HG03139 (cell line): ENCODE results near the gene MTHFR.

Experiments
- ATAC-seq: cut with Tn5 transposase; IDR thresholded peaks from one replicate; pipeline ENCODE4 v1.9.1; 2021; ENCODE audit not compliant: unreplicated experiment

The MTHFR gene

DNA sequence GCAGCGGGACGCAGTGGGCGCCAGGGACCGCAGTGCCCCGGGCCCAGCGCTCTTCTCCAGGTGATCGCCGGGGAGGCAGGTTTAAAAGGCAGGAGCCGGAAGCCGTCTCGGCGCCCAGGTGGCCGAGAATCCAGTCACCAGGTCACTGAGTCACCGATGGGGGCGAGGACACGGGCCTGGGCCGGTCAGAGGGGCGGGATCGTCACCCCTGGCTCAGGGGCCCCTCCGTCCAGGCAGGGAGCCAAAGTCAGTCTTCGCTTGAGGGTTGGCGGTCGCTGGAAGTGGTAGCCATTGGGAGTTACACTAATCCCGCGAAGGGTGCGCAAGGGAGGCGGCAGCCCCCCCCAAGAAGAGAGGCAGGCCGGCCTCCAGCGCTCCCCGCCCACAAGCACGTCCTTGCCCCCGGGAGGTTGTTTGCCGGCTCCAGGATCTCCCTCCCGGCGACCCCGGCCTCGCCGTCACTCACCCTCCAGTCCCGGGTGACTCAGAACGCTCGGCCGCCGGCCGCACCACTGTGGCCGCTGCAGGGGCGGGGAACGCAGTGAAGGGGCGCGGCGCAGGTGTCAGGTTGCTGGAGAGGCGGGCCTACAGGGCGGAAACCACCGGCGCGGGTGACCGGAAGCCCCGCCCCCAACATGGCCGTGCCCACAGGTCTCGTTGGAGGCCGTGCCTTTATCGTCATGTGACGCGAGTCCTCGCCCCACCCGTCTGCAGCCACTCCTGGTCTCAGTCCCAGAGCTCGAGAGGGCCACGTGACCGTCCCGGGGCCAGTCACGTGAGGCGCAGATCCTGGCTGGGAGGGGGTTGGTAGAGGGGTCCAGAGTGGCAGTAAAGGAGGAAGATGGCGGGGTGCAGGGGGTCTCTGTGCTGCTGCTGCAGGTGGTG lies at the start of gene MTHFR, which contains the start of gene CLCN6:
MTHFR (minus strand) TSS at position 543 of the 885 bp plus-strand sequence. CDS start 2,848 bp downstream, outside the sequence.
CLCN6 (plus strand) TSS at position 770 of the 885 bp plus-strand sequence; CDS start at position 842, 72 bp downstream.
- ATAC-seq: peak; percentile 76

DNA sequence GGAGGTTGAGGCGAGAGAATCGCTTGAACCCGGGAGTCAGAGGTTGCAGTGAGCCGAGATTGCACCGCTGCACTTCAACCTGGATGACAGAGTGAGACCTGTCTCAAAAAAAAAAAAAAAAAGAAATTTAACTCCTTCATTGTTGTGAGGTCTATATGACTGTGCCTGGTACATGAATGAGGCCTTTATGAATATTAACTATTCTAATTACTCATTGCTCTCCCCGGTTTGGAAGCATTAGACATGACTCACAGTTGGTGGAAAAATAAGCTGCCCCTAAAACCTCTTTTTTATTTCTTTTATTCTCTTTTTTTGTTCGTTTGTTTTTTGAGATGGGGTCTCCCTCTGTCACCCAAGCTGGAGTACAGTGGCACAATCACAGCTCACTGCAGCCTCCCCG lies 49.7 kb upstream of the MTHFR start:
- no peak for ATAC-seq

DNA sequence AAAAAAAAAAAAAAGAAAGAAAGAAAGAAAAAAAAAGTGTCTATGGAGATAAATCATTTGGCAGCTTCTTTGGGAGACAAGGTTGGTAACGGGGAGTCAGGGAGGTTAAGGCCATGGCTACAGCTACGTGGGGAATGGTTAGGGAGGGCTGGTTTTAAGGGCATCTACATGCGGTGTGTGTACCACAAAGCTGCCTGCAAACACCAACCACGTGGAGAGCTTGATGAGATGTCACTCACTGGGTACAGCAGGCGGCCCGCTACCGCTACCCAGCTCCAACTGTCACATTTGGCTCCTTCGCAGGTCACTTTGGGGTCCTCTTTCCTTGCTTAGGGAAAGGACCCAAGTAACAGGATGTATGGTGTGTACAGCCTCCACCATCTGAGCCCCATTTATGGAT lies 48.8 kb upstream of the MTHFR start:
- ATAC-seq: no peak

DNA sequence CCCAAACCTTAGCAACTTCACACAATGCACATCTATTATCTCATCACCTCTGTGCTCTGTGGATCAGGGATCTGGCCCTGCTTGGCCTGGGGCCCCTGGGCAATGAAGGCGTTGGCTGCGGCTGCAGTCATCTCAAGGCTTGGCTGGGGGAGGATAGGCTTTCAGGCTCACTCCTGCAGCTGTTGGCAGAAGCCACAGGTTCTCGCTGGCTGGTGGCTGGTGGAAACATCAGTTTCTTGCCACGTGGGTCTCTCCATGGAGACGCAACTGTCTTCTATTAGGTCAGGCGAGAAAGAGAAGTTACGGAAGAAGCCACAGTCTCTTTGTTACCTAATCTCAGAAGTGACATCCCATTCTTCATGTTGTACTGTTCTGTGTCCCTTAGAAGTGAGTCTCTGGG lies 45.4 kb upstream of the MTHFR start:
- no peak for ATAC-seq

DNA sequence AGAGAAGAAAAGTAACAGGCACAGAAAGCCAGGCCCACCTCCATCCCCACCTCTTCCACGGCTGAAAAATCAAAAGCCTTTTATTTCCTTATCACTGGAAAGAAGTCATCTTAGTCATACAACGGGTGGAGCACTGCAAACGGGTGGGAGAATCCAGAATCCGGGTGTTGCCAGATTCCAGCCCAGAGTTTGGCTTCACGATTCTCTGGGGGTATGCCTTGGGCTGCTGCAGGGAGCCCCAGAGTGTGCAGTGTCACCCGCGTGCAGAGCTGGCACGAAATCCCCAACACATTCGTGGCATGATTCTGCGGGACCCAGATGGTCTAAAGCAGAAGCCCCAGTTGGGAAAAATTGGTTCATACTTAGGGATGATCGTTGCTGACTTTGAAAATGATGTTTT lies 44.4 kb upstream of the MTHFR start:
- ATAC-seq: no peak

DNA sequence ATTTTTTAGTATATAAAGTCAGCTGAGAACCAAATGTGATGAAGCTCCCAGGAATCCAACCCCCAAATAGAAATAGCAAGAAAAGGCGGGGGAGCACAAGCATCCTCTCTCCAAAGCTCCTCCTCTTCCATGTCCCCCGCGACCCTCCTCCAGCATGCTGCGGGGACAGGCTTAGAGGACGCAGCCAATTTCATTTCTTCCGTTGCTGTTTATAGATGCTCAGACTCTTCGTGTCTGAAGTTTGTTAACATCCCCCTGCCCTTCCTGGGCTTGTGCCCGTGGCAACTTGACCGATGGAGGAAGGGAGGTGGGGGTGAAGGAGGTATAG lies 42.6 kb upstream of the MTHFR start:
- ATAC-seq: no peak

DNA sequence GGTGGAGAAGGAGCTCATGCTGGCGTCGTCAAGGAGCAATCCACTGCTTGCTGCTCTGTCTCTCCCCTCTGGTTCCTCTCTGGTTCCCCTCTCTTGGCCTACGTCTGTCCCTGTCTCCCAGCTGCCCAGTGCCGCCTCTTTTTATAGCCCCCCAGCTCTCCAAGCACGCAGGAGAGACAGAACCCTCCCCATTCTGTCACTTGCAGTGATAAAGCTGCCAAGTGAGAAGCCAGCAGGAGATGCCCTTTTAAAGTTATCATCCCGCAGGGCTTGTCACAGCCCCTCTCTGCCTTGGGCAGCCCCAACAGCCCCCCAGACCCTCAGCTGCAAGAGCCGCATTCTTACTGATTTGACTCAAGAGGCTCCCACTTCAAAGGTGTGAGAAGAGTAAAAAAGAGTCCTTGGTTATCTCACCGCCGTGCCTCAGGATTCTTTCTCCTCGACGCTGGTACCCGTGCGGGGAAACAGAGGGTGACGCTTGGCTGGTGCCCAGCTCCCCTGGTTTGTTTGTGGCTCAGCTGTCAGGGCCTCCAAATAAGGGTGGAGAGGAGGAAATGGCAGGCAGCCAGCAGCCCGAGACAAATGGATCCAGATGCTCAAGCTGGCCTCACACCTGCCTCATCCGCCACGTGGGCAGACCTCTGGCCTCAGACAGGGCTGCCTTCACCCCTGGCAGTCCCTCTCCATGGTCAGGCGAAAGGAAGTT lies 42.1 kb upstream of the MTHFR start, which contains the start of gene NPPA:
NPPA (minus strand) TSS at position 117 of the 706 bp plus-strand sequence; CDS start at position 18, 99 bp downstream.
- no peak for ATAC-seq

DNA sequence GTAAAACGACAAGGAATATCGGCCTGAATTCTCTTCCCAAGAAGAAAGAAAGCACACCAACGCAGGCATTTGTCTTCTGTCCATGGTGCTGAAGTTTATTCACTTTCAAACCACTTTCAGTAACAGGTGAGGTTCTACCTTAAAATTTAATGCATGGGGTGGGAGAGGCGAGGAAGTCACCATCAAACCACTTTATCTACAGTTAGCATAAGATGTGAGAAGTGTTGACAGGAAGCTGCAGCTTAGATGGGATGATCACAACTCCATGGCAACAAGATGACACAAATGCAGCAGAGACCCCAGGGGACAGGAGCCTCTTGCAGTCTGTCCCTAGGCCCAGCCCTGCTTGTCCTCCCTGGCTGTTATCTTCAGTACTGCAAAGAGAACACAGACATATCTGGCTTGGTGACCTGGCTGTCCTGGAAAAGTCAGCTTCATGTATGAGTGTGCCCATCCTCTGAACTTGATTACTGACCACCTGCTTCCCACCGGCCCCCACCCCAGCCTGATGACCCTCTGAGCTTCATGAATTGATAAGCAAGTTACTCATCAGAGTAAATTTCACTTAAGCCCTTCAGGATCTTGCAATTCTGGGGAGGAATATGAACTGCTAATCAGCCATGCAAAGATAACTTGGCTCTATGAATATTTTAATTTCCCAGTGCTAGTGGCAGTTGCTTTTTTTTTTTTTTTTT lies 40.0 kb upstream of the MTHFR start:
- no peak for ATAC-seq

DNA sequence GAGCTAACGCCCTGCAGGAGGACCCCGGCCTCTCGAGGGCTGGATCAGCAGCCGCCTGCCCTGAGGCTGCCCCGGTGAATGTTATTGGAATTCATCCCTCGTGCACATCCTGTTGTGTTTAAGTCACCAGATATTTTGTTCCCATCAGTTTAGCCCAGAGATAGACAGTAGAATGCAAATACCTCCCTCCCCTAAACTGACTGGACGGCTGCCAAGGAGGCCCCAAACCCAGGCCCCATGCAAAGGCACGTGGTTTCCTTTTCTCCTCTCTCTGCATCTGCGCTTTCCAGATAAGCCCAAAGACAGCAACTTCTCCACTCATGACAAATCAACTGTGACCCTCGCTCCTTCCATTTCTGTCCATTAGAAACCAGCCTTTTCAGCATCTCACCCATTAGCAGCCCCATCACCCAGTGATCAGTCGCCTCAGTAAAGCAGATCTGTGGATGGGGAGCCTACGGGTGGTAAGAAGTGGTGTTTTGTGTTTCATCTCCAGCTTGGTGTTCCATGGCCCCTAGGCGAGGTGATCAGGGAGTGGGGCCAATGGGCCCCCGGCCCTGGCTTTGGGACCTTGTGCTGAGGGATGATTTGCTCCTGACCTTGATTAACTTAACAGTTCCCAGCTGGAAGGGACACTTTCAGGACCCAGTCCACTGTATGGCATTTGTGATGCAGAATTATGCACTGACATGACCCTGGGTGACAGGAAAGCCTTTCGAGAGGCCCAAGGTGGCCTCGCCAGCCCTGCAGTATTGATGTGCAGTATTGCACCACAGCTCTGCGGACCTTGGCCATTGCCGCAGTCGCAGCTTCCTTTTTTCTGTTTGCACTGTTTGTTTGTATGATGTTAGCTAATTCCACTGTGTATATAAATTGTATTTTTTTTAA lies 36.6 kb upstream of the MTHFR start:
- no peak for ATAC-seq

DNA sequence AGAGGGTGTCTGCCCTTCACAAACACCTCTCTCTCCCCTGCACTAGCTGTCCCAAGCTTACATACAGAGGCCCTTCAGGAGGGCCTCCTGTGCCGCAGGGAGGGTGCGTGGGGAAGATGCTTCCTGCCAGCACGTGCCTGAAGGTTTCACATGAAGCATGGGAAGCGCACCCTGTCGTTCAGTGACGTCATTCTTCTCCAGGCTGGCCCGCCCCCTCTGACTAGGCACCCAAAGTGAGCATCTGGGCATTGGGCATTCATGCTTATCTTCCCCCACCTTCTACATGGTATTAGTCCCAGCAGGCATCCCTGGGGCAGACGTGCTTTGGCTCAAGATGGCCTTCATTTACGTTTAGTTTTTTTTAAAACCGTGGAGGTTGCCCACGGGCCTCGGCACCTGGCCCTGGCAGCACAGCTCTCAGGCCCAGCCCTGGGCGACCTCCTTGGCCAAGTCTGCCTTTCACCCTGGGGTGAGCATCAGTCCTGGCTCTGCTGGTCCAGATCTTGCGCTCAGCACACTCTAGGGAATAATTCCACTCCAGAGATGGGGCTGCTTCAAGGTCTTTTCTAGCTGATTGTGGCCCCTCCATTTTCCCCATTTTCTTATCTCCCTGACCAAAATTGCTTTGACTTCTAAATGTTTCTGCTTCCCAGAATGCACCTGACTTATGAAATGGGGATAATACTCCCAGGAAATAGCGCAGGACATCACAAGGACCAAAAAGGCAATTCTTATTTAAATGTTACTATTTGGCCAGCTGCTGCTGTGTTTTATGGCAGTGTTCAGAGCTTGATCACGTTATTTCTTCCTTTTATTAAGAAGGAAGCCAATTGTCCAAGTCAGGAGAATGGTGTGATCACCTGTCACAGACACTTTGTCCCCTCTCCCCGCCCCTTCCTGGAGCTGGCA lies 35.7 kb upstream of the MTHFR start:
- no peak for ATAC-seq

DNA sequence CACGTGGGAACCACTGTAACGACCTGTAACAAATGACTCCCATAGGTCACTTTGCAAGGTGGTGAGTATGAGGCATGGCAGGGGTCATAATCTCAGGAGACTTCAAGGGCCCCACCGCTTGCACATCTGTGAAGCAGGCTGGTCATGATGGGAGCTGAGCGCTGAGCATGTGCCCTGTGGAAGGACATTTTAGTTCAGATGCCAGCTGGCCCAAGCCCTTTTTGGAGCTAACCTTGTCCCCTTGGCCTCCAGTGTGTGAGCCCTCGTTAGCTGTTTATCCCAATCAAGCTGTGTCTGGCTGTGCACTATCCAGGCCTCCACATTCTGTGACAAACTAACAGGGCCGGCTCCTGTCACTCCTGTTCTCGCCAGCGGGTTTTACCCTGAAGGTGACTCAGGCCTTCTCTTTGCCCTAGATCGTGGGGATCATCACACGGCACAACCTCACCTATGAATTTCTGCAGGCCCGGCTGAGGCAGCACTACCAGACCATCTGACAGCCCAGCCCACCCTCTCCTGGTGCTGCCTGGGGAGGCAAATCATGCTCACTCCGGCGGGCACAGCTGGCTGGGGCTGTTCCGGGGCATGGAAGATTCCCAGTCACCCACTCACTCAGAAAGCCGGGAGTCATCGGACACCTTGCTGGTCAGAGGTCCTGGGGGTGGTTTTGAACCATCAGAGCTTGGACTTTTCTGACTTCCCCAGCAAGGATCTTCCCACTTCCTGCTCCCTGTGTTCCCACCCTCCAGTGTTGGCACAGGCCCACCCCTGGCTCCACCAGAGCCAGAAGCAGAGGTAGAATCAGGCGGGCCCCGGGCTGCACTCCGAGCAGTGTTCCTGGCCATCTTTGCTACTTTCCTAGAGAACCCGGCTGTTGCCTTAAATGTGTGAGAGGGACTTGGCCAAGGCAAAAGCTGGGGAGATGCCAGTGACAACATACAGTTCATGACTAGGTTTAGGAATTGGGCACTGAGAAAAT lies 34.3 kb upstream of the MTHFR start:
- no peak for ATAC-seq

DNA sequence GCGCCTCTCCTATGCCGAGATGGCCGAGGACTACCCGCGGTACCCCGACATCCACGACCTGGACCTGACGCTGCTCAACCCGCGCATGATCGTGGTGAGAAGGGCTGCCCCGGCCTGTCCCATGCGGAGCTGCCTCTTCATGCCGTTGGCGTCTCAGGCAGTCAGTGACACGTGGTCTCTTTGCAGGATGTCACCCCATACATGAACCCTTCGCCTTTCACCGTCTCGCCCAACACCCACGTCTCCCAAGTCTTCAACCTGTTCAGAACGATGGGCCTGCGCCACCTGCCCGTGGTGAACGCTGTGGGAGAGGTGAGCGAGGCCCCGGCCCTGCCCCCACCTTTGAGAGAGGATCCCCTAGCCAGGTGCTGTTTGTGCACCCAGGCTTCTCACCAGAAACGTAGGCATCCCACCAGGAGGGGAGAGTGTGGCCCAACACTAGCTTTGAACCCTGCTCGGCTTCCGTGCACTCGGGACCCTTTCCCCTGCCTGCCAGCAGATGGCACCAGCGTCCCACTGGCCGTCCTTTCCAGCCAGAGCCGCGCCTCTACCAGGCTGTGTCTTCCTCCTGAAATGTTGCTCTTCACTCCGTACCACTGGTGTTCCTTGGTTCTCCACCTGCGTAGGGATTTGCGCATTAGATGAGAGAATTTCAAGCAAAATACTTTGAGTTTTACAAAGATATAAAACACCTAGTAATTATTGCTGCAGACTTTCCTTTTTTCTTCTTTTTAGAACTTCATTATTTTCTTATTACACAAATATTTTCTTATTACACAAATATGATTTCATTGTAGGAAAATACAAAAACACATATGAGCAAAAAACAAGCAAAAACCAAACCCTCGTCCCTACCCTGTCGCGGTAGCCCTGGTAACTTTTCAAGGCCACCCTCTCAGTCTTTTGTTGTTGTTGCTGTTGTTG lies 32.8 kb upstream of the MTHFR start:
- no peak for ATAC-seq

DNA sequence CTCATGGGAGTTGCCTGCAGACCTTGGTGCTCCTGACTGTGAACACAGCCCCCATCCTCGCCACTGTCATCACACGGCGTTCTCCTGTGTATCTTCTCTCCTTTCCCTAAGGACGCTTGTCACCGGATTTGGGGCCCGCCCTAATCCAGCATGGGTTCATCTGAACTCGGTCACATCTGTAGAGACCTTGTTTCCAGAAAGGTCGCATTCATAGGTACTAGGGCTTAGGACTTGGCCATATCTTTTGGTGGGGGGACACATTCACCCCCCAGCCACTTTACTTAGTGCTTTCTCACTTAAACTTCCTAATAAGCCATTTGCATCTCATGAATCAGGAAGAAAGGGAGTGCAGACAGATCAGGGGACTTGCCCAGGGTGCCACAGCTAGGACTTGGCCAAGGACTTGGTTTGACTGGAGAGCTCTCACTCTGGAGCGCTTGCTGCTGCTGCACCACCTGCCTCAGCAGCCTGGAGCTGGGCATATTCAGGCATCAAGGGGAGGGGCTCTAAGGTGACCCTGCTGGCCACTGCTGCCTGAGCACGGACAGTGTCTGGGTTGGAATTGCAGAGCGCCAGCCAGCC lies 32.1 kb upstream of the MTHFR start:
- ATAC-seq: no peak

DNA sequence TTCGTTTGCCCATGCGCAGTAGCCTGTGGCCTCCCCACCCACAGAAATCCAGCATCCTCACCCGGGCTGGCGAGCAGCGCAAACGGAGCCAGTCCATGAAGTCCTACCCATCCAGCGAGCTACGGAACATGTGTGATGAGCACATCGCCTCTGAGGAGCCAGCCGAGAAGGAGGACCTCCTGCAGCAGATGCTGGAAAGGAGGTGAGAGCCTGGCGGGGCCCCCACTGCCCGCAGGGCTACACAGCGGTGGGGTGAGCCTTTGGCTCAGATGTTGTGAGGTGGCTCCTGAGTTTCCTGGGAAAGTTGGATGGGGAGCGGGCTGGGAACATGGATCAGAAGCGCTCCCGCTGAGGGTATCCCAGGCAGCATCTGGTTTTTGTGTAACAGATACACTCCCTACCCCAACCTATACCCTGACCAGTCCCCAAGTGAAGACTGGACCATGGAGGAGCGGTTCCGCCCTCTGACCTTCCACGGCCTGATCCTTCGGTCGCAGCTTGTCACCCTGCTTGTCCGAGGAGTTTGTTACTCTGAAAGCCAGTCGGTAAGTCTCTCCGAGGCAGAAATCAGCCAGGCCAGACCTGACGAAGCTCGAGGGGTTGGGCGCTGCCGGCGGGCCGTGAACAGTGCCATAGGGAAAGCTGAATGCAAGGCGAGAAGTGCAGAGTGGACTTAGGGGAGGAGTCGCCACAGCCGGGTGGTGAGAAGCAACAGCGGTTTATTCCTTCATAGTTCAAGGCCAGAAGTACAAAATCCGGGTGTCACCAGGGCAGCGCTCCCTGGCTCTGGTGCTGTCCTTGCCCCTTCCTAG lies 31.4 kb upstream of the MTHFR start:
- no peak for ATAC-seq

DNA sequence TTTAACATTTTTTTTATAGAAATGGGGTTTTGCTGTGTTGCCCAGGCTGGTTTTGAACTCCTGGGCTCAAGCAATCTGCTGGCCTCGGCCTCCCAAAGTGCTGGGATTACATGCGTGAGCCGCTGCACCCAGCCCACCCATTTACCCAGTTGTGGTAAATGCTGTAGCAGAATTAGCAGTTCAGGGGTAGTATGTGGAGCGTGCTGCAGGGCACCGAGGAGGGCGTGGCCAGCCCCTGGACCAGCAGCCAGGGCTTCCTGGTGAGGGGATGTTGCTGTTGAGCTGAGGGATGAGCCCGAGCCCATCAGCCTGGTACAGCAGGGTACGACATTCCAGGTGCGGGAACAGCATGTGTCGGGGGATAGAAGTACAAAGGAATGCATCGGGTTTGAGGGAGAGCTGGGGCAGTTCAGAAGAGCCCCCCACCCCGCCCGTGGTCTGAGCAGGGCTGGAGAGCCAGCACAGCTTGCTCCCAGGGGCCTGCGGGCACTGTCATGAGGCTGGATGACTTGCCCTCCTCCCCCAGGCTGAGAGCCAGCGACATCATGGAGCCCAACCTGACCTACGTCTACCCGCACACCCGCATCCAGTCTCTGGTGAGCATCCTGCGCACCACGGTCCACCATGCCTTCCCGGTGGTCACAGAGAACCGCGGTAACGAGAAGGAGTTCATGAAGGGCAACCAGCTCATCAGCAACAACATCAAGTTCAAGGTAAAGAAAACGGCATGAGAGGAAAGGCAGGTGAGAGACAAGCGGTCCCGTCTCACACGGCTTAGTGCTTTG lies 29.9 kb upstream of the MTHFR start:
- no peak for ATAC-seq
